ENCODE data around the gene WFDC10B.
"Not testable (repeated sequence)": the region's sequence is repeated elsewhere in the genome, so short reads cannot be mapped to it uniquely, and the experiment has no call there.

Gene WFDC10B

GRCh38 chr20:45735988-45736387 lies 31.2 kb upstream of the WFDC10B start:
- peaks cover 18% of the 10 kb centered on the region for H3K27me3 ChIP-seq
- no peaks in the 10 kb centered on the region for H3K9me3 ChIP-seq
- no peak overlapping the region for H3K27ac ChIP-seq
- no peaks in the 10 kb centered on the region for H3K4me1 ChIP-seq (ENCODE audit: control insufficient read depth in 1 of 2, insufficient read depth in 1 of 2, low read depth in 1 of 2, low read length in 1 of 2)
- H3K36me3 ChIP-seq, result no peaks in the 10 kb centered on the region
- no peak overlapping the region for H3K4me3 ChIP-seq (ENCODE audit: low read depth in 1 of 2, low read length in 1 of 2)
- TF ChIP-seq CTCF (IDR thresholded peaks at IDR 0.05), result no peak

- H3K4me3 ChIP-seq (ENCODE audit: low read depth in 1 of 2, low read length in 1 of 2), result no peak overlapping the region
- H3K27ac ChIP-seq, result no peak overlapping the region
- H3K4me1 ChIP-seq (ENCODE audit: control insufficient read depth in 1 of 2, insufficient read depth in 1 of 2, low read depth in 1 of 2, low read length in 1 of 2), result no peaks in the 10 kb centered on the region
- no peak for TF ChIP-seq CTCF (IDR thresholded peaks at IDR 0.05)
- no peaks in the 10 kb centered on the region for H3K36me3 ChIP-seq
- H3K27me3 ChIP-seq, result peaks cover 13% of the 10 kb centered on the region
- H3K9me3 ChIP-seq, result no peaks in the 10 kb centered on the region
Observed at GRCh38 chr20:45735552-45735951, 30.7 kb upstream of the WFDC10B start.

GRCh38 chr20:45732199-45732598 lies 27.4 kb upstream of the WFDC10B start:
- Histone ChIP-seq H3K36me3 (no peaks in the 10 kb centered on the region), H3K9me3 (no peaks in the 10 kb centered on the region), H3K27me3 (peaks cover 3% of the 10 kb centered on the region), H3K4me1 (ENCODE audit: control insufficient read depth in 1 of 2, insufficient read depth in 1 of 2, low read depth in 1 of 2, low read length in 1 of 2) (no peaks in the 10 kb centered on the region), H3K4me3 (ENCODE audit: low read depth in 1 of 2, low read length in 1 of 2) (no peak overlapping the region), H3K27ac (no peak overlapping the region)
- TF ChIP-seq CTCF (IDR thresholded peaks at IDR 0.05), result no peak

- H3K27ac ChIP-seq, result no peak overlapping the region
- no peaks in the 10 kb centered on the region for H3K9me3 ChIP-seq
- TF ChIP-seq CTCF (IDR thresholded peaks at IDR 0.05), result no peak
- peaks cover 28% of the 10 kb centered on the region for H3K27me3 ChIP-seq
- no peaks in the 10 kb centered on the region for H3K4me1 ChIP-seq (ENCODE audit: control insufficient read depth in 1 of 2, insufficient read depth in 1 of 2, low read depth in 1 of 2, low read length in 1 of 2)
- H3K36me3 ChIP-seq, result no peaks in the 10 kb centered on the region
- H3K4me3 ChIP-seq (ENCODE audit: low read depth in 1 of 2, low read length in 1 of 2), result no peak overlapping the region
Observed at GRCh38 chr20:45727044-45727443, 22.2 kb upstream of the WFDC10B start.

GRCh38 chr20:45725134-45725533 lies 20.3 kb upstream of the WFDC10B start:
- H3K27ac ChIP-seq, result no peak overlapping the region
- H3K9me3 ChIP-seq, result no peaks in the 10 kb centered on the region
- peaks cover 28% of the 10 kb centered on the region for H3K27me3 ChIP-seq
- H3K36me3 ChIP-seq, result no peaks in the 10 kb centered on the region
- no peak for TF ChIP-seq CTCF (IDR thresholded peaks at IDR 0.05)
- H3K4me3 ChIP-seq (ENCODE audit: low read depth in 1 of 2, low read length in 1 of 2), result no peak overlapping the region
- H3K4me1 ChIP-seq (ENCODE audit: control insufficient read depth in 1 of 2, insufficient read depth in 1 of 2, low read depth in 1 of 2, low read length in 1 of 2), result no peaks in the 10 kb centered on the region

GRCh38 chr20:45722047-45722446 lies 17.2 kb upstream of the WFDC10B start, which contains the start of gene SPINT4:
SPINT4 (plus strand) TSS chr20:45722347; CDS start chr20:45722368, 21 bp downstream.
- H3K27ac ChIP-seq, result no peak within 1 kb of the TSS
- H3K4me3 ChIP-seq (ENCODE audit: low read depth in 1 of 2, low read length in 1 of 2), result no peak within 1 kb of the TSS
- H3K27me3 ChIP-seq, result peaks cover 23% of the 10 kb centered on the region
- no peak for TF ChIP-seq CTCF (IDR thresholded peaks at IDR 0.05)
- H3K4me1 ChIP-seq (ENCODE audit: control insufficient read depth in 1 of 2, insufficient read depth in 1 of 2, low read depth in 1 of 2, low read length in 1 of 2), result no peaks in the 10 kb centered on the region
- H3K36me3 ChIP-seq, result no peaks in the 10 kb centered on the region
- no peaks in the 10 kb centered on the region for H3K9me3 ChIP-seq

- not testable (repeated sequence) for H3K9me3 ChIP-seq; H3K27ac ChIP-seq; H3K4me3 ChIP-seq (ENCODE audit: low read depth in 1 of 2, low read length in 1 of 2); H3K4me1 ChIP-seq (ENCODE audit: control insufficient read depth in 1 of 2, insufficient read depth in 1 of 2, low read depth in 1 of 2, low read length in 1 of 2); H3K36me3 ChIP-seq; H3K27me3 ChIP-seq
Observed at GRCh38 chr20:45716141-45716688, 11.4 kb upstream of the WFDC10B start.
